ENCODE measurements around the gene SEPTIN12. TPM values are rescaled to one million over a fixed set of nuclear protein-coding genes. Genes with fewer than 3 reads are reported as not detected.

The SEPTIN12 gene
- total RNA-seq, 1 experiment from 2014 or later, result not detected

GRCh38 chr16:4811242-4811641 lies 23.1 kb upstream of the SEPTIN12 start:
- Histone ChIP-seq H2AFZ (ENCODE audit: low read length) (no peak overlapping the region), H3K4me1 (ENCODE audit: low read length) (peaks cover 1% of the 10 kb centered on the region; the same call in 1 of the 2 replicates), H3K9ac (ENCODE audit: low read length) (no peak overlapping the region), H3K27me3 (ENCODE audit: low read length) (no peaks in the 10 kb centered on the region), H4K20me1 (ENCODE audit: insufficient read depth, low read depth, low read length) (no peaks in the 10 kb centered on the region), H3K79me2 (ENCODE audit: low read length) (no peaks in the 10 kb centered on the region), H3K4me2 (ENCODE audit: low read depth, low read length, poor library complexity, severe bottlenecking) (no peak overlapping the region), H3K36me3 (ENCODE audit: insufficient read depth, low read length) (peaks cover 29% of the 10 kb centered on the region), H3K9me2 (replicated peaks; ENCODE audit: insufficient read depth, low read length) (no peaks in the 10 kb centered on the region), H3K9me3 (ENCODE audit: low read length) (no peaks in the 10 kb centered on the region), H3K27ac (ENCODE audit: low read length) (no peak overlapping the region), H3K4me3 (ENCODE audit: low read length) (no peak overlapping the region)
- no peak for DNase-seq

GRCh38 chr16:4806280-4806679 lies 18.1 kb upstream of the SEPTIN12 start:
- no peaks in the 10 kb centered on the region for H3K27me3 ChIP-seq (ENCODE audit: low read length)
- no peak for DNase-seq
- no peak overlapping the region for H3K4me2 ChIP-seq (ENCODE audit: low read depth, low read length, poor library complexity, severe bottlenecking)
- H3K9ac ChIP-seq (ENCODE audit: low read length), result no peak overlapping the region
- H3K4me1 ChIP-seq (ENCODE audit: low read length), result peaks cover 40% of the 10 kb centered on the region
- H3K27ac ChIP-seq (ENCODE audit: low read length), result no peak overlapping the region
- H3K4me3 ChIP-seq (ENCODE audit: low read length), result no peak overlapping the region
- no peak overlapping the region for H2AFZ ChIP-seq (ENCODE audit: low read length)
- no peaks in the 10 kb centered on the region for H3K79me2 ChIP-seq (ENCODE audit: low read length)
- no peaks in the 10 kb centered on the region for H3K9me2 ChIP-seq (replicated peaks; ENCODE audit: insufficient read depth, low read length)
- H3K36me3 ChIP-seq (ENCODE audit: insufficient read depth, low read length), result peaks cover 11% of the 10 kb centered on the region
- no peaks in the 10 kb centered on the region for H4K20me1 ChIP-seq (ENCODE audit: insufficient read depth, low read depth, low read length)
- H3K9me3 ChIP-seq (ENCODE audit: low read length), result no peaks in the 10 kb centered on the region

GRCh38 chr16:4805231-4805630 lies 17.1 kb upstream of the SEPTIN12 start:
- no peaks in the 10 kb centered on the region for H4K20me1 ChIP-seq (ENCODE audit: insufficient read depth, low read depth, low read length)

GRCh38 chr16:4803898-4804762 lies 16.0 kb upstream of the SEPTIN12 start:
- Histone ChIP-seq H3K36me3 (ENCODE audit: insufficient read depth, low read length) (peaks cover 8% of the 10 kb centered on the region), H3K27me3 (ENCODE audit: low read length) (no peaks in the 10 kb centered on the region), H3K9me2 (replicated peaks; ENCODE audit: insufficient read depth, low read length) (no peaks in the 10 kb centered on the region), H3K79me2 (ENCODE audit: low read length) (no peaks in the 10 kb centered on the region), H3K9me3 (ENCODE audit: low read length) (no peaks in the 10 kb centered on the region), H3K4me1 (ENCODE audit: low read length) (peaks cover 48% of the 10 kb centered on the region), H3K4me2 (ENCODE audit: low read depth, low read length, poor library complexity, severe bottlenecking) (peak overlapping the region; percentile 99), H4K20me1 (ENCODE audit: insufficient read depth, low read depth, low read length) (no peaks in the 10 kb centered on the region), H3K9ac (ENCODE audit: low read length) (peak overlapping the region; percentile 80), H2AFZ (ENCODE audit: low read length) (no peak overlapping the region), H3K27ac (ENCODE audit: low read length) (peak overlapping the region; percentile 87), H3K4me3 (ENCODE audit: low read length) (peak overlapping the region; percentile 90; the same call in 1 of the 2 replicates)
- DNase-seq, result peak; percentile 93

More at GRCh38 chr16:4805231-4805630, 17.1 kb upstream of the SEPTIN12 start:
- H3K9me2 ChIP-seq (replicated peaks; ENCODE audit: insufficient read depth, low read length), result no peaks in the 10 kb centered on the region
- H3K9me3 ChIP-seq (ENCODE audit: low read length), result no peaks in the 10 kb centered on the region
- H3K27me3 ChIP-seq (ENCODE audit: low read length), result no peaks in the 10 kb centered on the region
- H3K4me3 ChIP-seq (ENCODE audit: low read length), result no peak overlapping the region
- H3K4me1 ChIP-seq (ENCODE audit: low read length), result peaks cover 48% of the 10 kb centered on the region
- peak overlapping the region; percentile 17; the same call in 1 of the 2 replicates for H3K9ac ChIP-seq (ENCODE audit: low read length)
- DNase-seq, result no peak
- no peaks in the 10 kb centered on the region for H3K79me2 ChIP-seq (ENCODE audit: low read length)
- H3K36me3 ChIP-seq (ENCODE audit: insufficient read depth, low read length), result peaks cover 8% of the 10 kb centered on the region
- peak overlapping the region; percentile 99 for H3K4me2 ChIP-seq (ENCODE audit: low read depth, low read length, poor library complexity, severe bottlenecking)
- H2AFZ ChIP-seq (ENCODE audit: low read length), result no peak overlapping the region
- H3K27ac ChIP-seq (ENCODE audit: low read length), result peak overlapping the region; percentile 87; the same call in 1 of the 2 replicates

- no peaks in the 10 kb centered on the region for H3K27me3 ChIP-seq (ENCODE audit: low read length)
- H3K4me3 ChIP-seq (ENCODE audit: low read length), result peak overlapping the region; percentile 90
- peaks cover 8% of the 10 kb centered on the region for H3K36me3 ChIP-seq (ENCODE audit: insufficient read depth, low read length)
- peak overlapping the region; percentile 80 for H3K9ac ChIP-seq (ENCODE audit: low read length)
- peak overlapping the region; percentile 87 for H3K27ac ChIP-seq (ENCODE audit: low read length)
- H2AFZ ChIP-seq (ENCODE audit: low read length), result peak overlapping the region; percentile 82; the same call in 1 of the 2 replicates
- H3K9me2 ChIP-seq (replicated peaks; ENCODE audit: insufficient read depth, low read length), result no peaks in the 10 kb centered on the region
- H3K4me1 ChIP-seq (ENCODE audit: low read length), result peaks cover 48% of the 10 kb centered on the region
- no peaks in the 10 kb centered on the region for H4K20me1 ChIP-seq (ENCODE audit: insufficient read depth, low read depth, low read length)
- DNase-seq, result peak; percentile 51
- H3K79me2 ChIP-seq (ENCODE audit: low read length), result no peaks in the 10 kb centered on the region
- peak overlapping the region; percentile 99 for H3K4me2 ChIP-seq (ENCODE audit: low read depth, low read length, poor library complexity, severe bottlenecking)
- no peaks in the 10 kb centered on the region for H3K9me3 ChIP-seq (ENCODE audit: low read length)
Observed at GRCh38 chr16:4803401-4803844, 15.3 kb upstream of the SEPTIN12 start.

- Histone ChIP-seq H3K36me3 (ENCODE audit: insufficient read depth, low read length) (peaks cover 7% of the 10 kb centered on the region), H3K27ac (ENCODE audit: low read length) (peak overlapping the region; percentile 87)
Observed at GRCh38 chr16:4802659-4803287, 14.6 kb upstream of the SEPTIN12 start.

GRCh38 chr16:4801962-4802658 lies 14.0 kb upstream of the SEPTIN12 start, which contains the start of gene ROGDI:
TSS of gene ROGDI (minus strand) at chr16:4802633. CDS start at chr16:4802571, 62 bp downstream.
- H3K79me2 ChIP-seq (ENCODE audit: low read length), result no peaks in the 10 kb centered on the region
- DNase-seq, result peak; percentile 97
- H3K4me1 ChIP-seq (ENCODE audit: low read length), result peaks cover 48% of the 10 kb centered on the region

More at GRCh38 chr16:4802659-4803287, 14.6 kb upstream of the SEPTIN12 start:
- H3K9me2 ChIP-seq (replicated peaks; ENCODE audit: insufficient read depth, low read length), result no peaks in the 10 kb centered on the region
- no peaks in the 10 kb centered on the region for H3K9me3 ChIP-seq (ENCODE audit: low read length)
- peak overlapping the region; percentile 90 for H3K4me3 ChIP-seq (ENCODE audit: low read length)
- peak overlapping the region; percentile 99 for H3K4me2 ChIP-seq (ENCODE audit: low read depth, low read length, poor library complexity, severe bottlenecking)
- peak; percentile 96 for DNase-seq
- H3K79me2 ChIP-seq (ENCODE audit: low read length), result no peaks in the 10 kb centered on the region
- H2AFZ ChIP-seq (ENCODE audit: low read length), result peak overlapping the region; percentile 82; the same call in 1 of the 2 replicates
- H4K20me1 ChIP-seq (ENCODE audit: insufficient read depth, low read depth, low read length), result no peaks in the 10 kb centered on the region
- H3K4me1 ChIP-seq (ENCODE audit: low read length), result peaks cover 48% of the 10 kb centered on the region
- H3K9ac ChIP-seq (ENCODE audit: low read length), result peak overlapping the region; percentile 80
- H3K27me3 ChIP-seq (ENCODE audit: low read length), result no peaks in the 10 kb centered on the region

More at GRCh38 chr16:4801962-4802658, 14.0 kb upstream of the SEPTIN12 start, which contains the start of gene ROGDI:
- Histone ChIP-seq H3K27me3 (ENCODE audit: low read length) (no peaks in the 10 kb centered on the region), H3K4me3 (ENCODE audit: low read length) (peak within 1 kb of the TSS; percentile 90), H3K27ac (ENCODE audit: low read length) (peak within 1 kb of the TSS; percentile 87), H4K20me1 (ENCODE audit: insufficient read depth, low read depth, low read length) (no peaks in the 10 kb centered on the region), H3K9ac (ENCODE audit: low read length) (peak within 1 kb of the TSS; percentile 80), H2AFZ (ENCODE audit: low read length) (peak within 1 kb of the TSS; percentile 82; the same call in 1 of the 2 replicates), H3K36me3 (ENCODE audit: insufficient read depth, low read length) (peaks cover under 1% of the 10 kb centered on the region; the same call in 1 of the 2 replicates), H3K4me2 (ENCODE audit: low read depth, low read length, poor library complexity, severe bottlenecking) (peak within 1 kb of the TSS; percentile 99), H3K9me2 (replicated peaks; ENCODE audit: insufficient read depth, low read length) (no peaks in the 10 kb centered on the region), H3K9me3 (ENCODE audit: low read length) (no peaks in the 10 kb centered on the region)
